A549 (cell line): ENCODE data around the gene DDX4. TPM values are rescaled to one million over a fixed set of nuclear protein-coding genes. Genes with fewer than 3 reads are reported as not detected.
"Not testable (repeated sequence)": the region's sequence is repeated elsewhere in the genome, so short reads cannot be mapped to it uniquely, and the experiment has no call there.

Experiments used
- ATAC-seq, 2 experiments: fragments of 200-7000 bp in 1 of 2; fragments of >200 bp in 1 of 2; cut with Nextera tagmentation in 1 of 2; cut with Tn5 transposase in 1 of 2; 3 replicates each; pipeline versions ENCODE4 v1.8.0 to v1.9.1; 2018 to 2020; ENCODE audit warnings: mild to moderate bottlenecking in 1 of 2, moderate library complexity in 1 of 2
- CTCF ChIA-PET: fragments of 300-600 bp; sonication (Branson Sonifier 250); formaldehyde crosslinking; extraction: SDS; loops from one replicate; lab custom pipeline; 2021; ENCODE audit warnings: antibody characterized with exemption, inconsistent platforms; lab: Yijun Ruan, JAX
- POLR2A ChIA-PET: fragments of 350-600 bp; formaldehyde crosslinking; extraction: SDS; loops from one replicate; lab custom pipeline; 2021; ENCODE audit warnings: antibody characterized with exemption, inconsistent platforms; lab: Yijun Ruan, JAX
- DNase-seq, 2 experiments: peaks; one replicate each; pipeline versions ENCODE4 v3.0.0 to v3.0.0-alpha.2; 2011 to 2016; ENCODE audit warnings: low read depth in 1 of 2, low spot score in 1 of 2
- FAIRE-seq: peaks from 2 replicates; lab custom pipeline; 2011; peaks lifted over from hg19 to GRCh38; lab: Jason Lieb, UNC
- H3K27ac ChIP-seq, 2 experiments: fragments of >200 bp; sonication (Bioruptor Twin); formaldehyde crosslinking; 3 replicates each; pipeline ENCODE4 v1.5.1; 2016 to 2017
- H3K4me1 ChIP-seq: fragments of >200 bp; sonication (Bioruptor Twin); formaldehyde crosslinking; 3 replicates; pipeline ENCODE4 v1.6.1; 2016
- H3K4me2 ChIP-seq: fragments of >200 bp; sonication (Bioruptor Twin); formaldehyde crosslinking; 3 replicates; pipeline ENCODE4 v1.6.1; 2016
- H3K4me3 ChIP-seq: fragments of >200 bp; sonication (Bioruptor Twin); formaldehyde crosslinking; 3 replicates; pipeline ENCODE4 v1.5.1; 2016
- H3K9me3 ChIP-seq: fragments of >200 bp; sonication (Bioruptor Twin); formaldehyde crosslinking; 3 replicates; pipeline ENCODE4 v1.6.1; 2016
- CHD2 ChIP-seq: fragments of 150-350 bp; IDR thresholded peaks from 2 replicates; pipeline ENCODE4 v1.6.1; 2014; ENCODE audit warnings: low read length; ENCODE audit not compliant: partially characterized antibody
- EHF ChIP-seq: fragments of 250-450 bp; sonication (Bioruptor Pico); IDR thresholded peaks from 2 replicates; pipeline ENCODE4 v1.5.0; 2020; ENCODE audit warnings: mild to moderate bottlenecking
- EP300 ChIP-seq, 2 experiments: fragments of >200 bp; sonication (Bioruptor Twin); formaldehyde crosslinking; IDR thresholded peaks; 2 replicates in 1 of 2; 3 replicates in 1 of 2; pipeline ENCODE4 v1.6.1; 2016 to 2017
- FOSL2 ChIP-seq, 2 experiments: fragments of 450-650 bp in 1 of 2; fragments of >200 bp in 1 of 2; sonication (Bioruptor Twin) in 1 of 2; formaldehyde crosslinking; IDR thresholded peaks; 2 replicates each; pipeline versions ENCODE4 v1.5.0 to v1.6.1; 2016 to 2020; ENCODE audit warnings: mild to moderate bottlenecking in 1 of 2, moderate library complexity in 1 of 2
- FOXS1 ChIP-seq: fragments of 250-450 bp; sonication (Bioruptor Pico); IDR thresholded peaks from 2 replicates; pipeline ENCODE4 v1.5.0; 2020; ENCODE audit warnings: mild to moderate bottlenecking, moderate library complexity
- HOXB13 ChIP-seq: fragments of 250-450 bp; sonication (Bioruptor Pico); IDR thresholded peaks from 2 replicates; pipeline ENCODE4 v1.5.0; 2020; ENCODE audit warnings: low read depth, mild to moderate bottlenecking, moderate library complexity
- JUN ChIP-seq, 2 experiments: fragments of >200 bp; sonication (Bioruptor Twin); formaldehyde crosslinking; IDR thresholded peaks; 2 replicates in 1 of 2; 3 replicates in 1 of 2; pipeline ENCODE4 v1.6.1; 2016 to 2017
- JUNB ChIP-seq: fragments of >200 bp; sonication (Bioruptor Twin); formaldehyde crosslinking; IDR thresholded peaks from 2 replicates; pipeline ENCODE4 v1.6.1; 2016
- KDM1A ChIP-seq: fragments of 200-600 bp; sonication (generic); IDR thresholded peaks from 2 replicates; pipeline ENCODE4 v1.6.1; 2016; ENCODE audit warnings: low read depth, mild to moderate bottlenecking
- MAFK ChIP-seq: fragments of 450-650 bp; IDR thresholded peaks from 2 replicates; pipeline ENCODE4 v1.6.1; 2014; ENCODE audit not compliant: partially characterized antibody
- NFE2L2 ChIP-seq: fragments of 150-350 bp; conservative IDR thresholded peaks from 2 replicates; pipeline ENCODE4 v1.6.1; 2014; ENCODE audit warnings: low read length
- POLR2AphosphoS2 ChIP-seq: conservative IDR thresholded peaks from 2 replicates; pipeline ENCODE4 v1.6.1; 2012; ENCODE audit warnings: low read length, improper control_type of control experiment, inconsistent platforms
- TP53 ChIP-seq: fragments of 250-450 bp; sonication (Bioruptor Pico); IDR thresholded peaks from 2 replicates; pipeline ENCODE4 v1.5.0; 2021; ENCODE audit warnings: mild to moderate bottlenecking, moderate library complexity
- ZC3H11A ChIP-seq: fragments of 450-650 bp; IDR thresholded peaks from 2 replicates; pipeline ENCODE4 v1.6.1; 2014; ENCODE audit warnings: antibody characterized with exemption, mild to moderate bottlenecking
- ZFP36 ChIP-seq: fragments of 450-650 bp; IDR thresholded peaks from 2 replicates; pipeline ENCODE4 v1.6.1; 2014; ENCODE audit warnings: borderline replicate concordance; ENCODE audit not compliant: partially characterized antibody
- ZNF302 ChIP-seq: fragments of 250-450 bp; sonication (Bioruptor Pico); IDR thresholded peaks from 2 replicates; pipeline ENCODE4 v1.9.0; 2021; ENCODE audit warnings: inconsistent platforms, mild to moderate bottlenecking, moderate library complexity
- WGBS: methylation state at CpG from one replicate; pipeline ENCODE4 v1.1.6; 2017; ENCODE audit errors: missing lambda C conversion rate; 5-methylcytosine and 5-hydroxymethylcytosine counted together
- polyA plus RNA-seq, 4 experiments: library from polyadenylated mRNA; depleted of rRNA in 3 of 4; stranded (reverse); fragments of >200 nt; fragmentation: RNase III in 1 of 4; extraction: RNeasy Plus Mini Kit Qiagen cat#74134 plus additional on column Dnase treatment in 1 of 4; gene quantifications; 2 replicates in 3 of 4; 3 replicates in 1 of 4; pipeline ENCODE4 v1.2.3, GENCODE V29; 2011 to 2017
- TF ChIP-seq, protein P1 (sequence below): fragments of >200 bp; sonication (Bioruptor Twin); formaldehyde crosslinking; IDR thresholded peaks from 3 replicates; pipeline ENCODE4 v1.5.1; 2016
- TF ChIP-seq, protein P2 (sequence below): fragments of 450-650 bp; IDR thresholded peaks from 2 replicates; pipeline ENCODE4 v1.6.1; 2014; ENCODE audit warnings: antibody characterized with exemption

DDX4 gene
- polyA plus RNA-seq, 2 of the 4 experiments (the other 2 are of a cell fraction) = 0.09 TPM; not detected in 1

DNA sequence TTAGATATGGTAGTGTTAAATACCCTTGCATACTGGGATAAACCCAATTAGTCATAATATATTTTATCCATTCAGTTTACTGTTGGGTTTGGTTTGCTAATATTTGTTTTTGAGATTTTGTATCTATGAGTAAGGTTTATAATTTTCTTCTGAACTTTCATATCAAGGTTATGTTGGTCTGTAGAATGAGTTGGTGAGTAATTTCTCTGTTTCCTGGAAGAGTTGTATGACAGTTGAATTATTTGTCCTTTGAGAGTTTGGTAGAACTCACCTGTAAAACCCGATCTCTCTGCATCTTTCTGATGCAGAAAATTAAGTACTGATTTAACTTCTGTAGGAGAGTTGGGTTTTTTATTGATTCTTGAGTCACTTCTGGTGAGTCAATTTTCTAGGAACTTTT lies 20.4 kb downstream of the DDX4 start:
- ATAC-seq = no peak
- no peaks in the 10 kb centered on the region for H3K9me3 ChIP-seq
- peak in 1 of 2 experiments; percentile 13 for DNase-seq
- WGBS = 47% methylated on average over 1 of the region's 1 CpG
- CTCF ChIA-PET = interaction anchor here (1.2 kb wide), 1 partner anchor 162 kb away, joined by 6 read pairs; no protein-coding TSS in a partner anchor
- no peak for FAIRE-seq
- no peak overlapping the region for H3K4me3 ChIP-seq
- POLR2A ChIA-PET = no interaction called here
- H3K4me2 ChIP-seq = peak overlapping the region; percentile 22; the same call in 2 of the 3 replicates
- H3K27ac ChIP-seq = no peak overlapping the region
- TF ChIP-seq TP53 (CRISPR knock-in tag) (no peak), ZC3H11A (no peak), POLR2AphosphoS2 (no peak), ZFP36 (no peak), FOXS1 (CRISPR knock-in tag) (no peak), FOSL2 (IDR thresholded peaks at IDR 0.05) (no peak), FOSL2 (CRISPR knock-in tag; IDR thresholded peaks at IDR 0.05) (peak; percentile 29; the same call in 1 of the 2 replicates), ZNF302 (no peak), KDM1A (no peak), MAFK (no peak), CHD2 (no peak), JUNB (0 out of 2 replicates have a peak, but pooled peaks have one; percentile 12), HOXB13 (CRISPR knock-in tag) (no peak), NFE2L2 (no peak)
- TF ChIP-seq, protein P1, sequence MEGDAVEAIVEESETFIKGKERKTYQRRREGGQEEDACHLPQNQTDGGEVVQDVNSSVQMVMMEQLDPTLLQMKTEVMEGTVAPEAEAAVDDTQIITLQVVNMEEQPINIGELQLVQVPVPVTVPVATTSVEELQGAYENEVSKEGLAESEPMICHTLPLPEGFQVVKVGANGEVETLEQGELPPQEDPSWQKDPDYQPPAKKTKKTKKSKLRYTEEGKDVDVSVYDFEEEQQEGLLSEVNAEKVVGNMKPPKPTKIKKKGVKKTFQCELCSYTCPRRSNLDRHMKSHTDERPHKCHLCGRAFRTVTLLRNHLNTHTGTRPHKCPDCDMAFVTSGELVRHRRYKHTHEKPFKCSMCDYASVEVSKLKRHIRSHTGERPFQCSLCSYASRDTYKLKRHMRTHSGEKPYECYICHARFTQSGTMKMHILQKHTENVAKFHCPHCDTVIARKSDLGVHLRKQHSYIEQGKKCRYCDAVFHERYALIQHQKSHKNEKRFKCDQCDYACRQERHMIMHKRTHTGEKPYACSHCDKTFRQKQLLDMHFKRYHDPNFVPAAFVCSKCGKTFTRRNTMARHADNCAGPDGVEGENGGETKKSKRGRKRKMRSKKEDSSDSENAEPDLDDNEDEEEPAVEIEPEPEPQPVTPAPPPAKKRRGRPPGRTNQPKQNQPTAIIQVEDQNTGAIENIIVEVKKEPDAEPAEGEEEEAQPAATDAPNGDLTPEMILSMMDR = no peak
- H3K4me1 ChIP-seq = peaks cover 12% of the 10 kb centered on the region; the same call in 2 of the 3 replicates

DNA sequence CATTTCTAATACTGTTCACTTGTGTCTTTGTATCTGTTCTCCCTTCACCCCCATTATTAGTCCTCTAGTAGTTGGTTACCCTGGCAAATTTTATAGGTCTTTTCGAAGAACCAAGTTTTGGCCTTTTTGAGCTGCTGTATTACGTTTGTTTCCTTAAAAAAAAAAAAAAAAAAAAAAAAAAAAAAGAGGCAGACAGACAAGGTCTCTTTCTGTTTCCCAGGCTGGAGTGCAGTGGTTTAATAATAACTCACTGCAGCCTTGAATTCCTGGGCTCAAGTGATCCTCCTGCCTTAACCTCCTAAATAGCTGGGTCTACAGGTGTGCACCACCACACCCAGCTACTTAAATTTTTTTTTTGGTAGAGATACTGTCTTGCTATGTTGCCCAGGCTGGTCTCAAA lies 20.9 kb downstream of the DDX4 start:
- WGBS = 82% methylated on average over 2 of the region's 2 CpGs
- ChIA-PET POLR2A (interaction anchor here (0.7 kb wide), 1 partner anchor 55 kb away, joined by 3 read pairs; no protein-coding TSS in a partner anchor), CTCF (interaction anchor here (0.7 to 1.2 kb wide), 2 partner anchors 130 to 162 kb away, joined by 3 to 6 read pairs; no protein-coding TSS in a partner anchor)
- no peak for DNase-seq
- no peak for FAIRE-seq
- H3K27ac ChIP-seq = no peak overlapping the region
- TF ChIP-seq EHF (CRISPR knock-in tag) = no peak
- no peak for TF ChIP-seq EP300 (IDR thresholded peaks at IDR 0.05)
- TF ChIP-seq JUN (IDR thresholded peaks at IDR 0.05) = no peak
- TF ChIP-seq, protein P2, sequence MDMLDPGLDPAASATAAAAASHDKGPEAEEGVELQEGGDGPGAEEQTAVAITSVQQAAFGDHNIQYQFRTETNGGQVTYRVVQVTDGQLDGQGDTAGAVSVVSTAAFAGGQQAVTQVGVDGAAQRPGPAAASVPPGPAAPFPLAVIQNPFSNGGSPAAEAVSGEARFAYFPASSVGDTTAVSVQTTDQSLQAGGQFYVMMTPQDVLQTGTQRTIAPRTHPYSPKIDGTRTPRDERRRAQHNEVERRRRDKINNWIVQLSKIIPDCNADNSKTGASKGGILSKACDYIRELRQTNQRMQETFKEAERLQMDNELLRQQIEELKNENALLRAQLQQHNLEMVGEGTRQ = no peak
- no peaks in the 10 kb centered on the region for H3K9me3 ChIP-seq
- H3K4me3 ChIP-seq = no peak overlapping the region
- peaks cover 12% of the 10 kb centered on the region; the same call in 2 of the 3 replicates for H3K4me1 ChIP-seq
- no peak for ATAC-seq
- peak overlapping the region; percentile 22; the same call in 2 of the 3 replicates for H3K4me2 ChIP-seq

DNA sequence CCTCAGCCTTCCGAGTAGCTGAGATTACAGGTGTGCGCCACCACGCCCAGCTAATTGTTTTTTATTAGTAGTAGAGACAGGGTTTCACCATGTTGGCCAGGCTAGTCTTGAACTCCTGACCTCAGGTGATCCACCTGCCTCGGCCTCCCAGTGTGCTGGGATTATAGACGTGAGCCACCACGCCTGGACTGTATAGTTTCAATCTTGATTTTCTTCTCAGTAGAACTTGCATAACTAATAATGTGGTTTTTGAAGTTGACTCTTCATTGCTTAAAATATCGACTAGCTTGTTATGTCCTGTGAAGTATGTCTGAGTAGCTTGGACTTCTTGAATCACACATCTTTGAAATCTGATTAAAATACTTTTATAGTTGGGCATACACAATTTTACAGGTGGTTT lies 23.9 kb downstream of the DDX4 start:
- POLR2A ChIA-PET, H3K9me3 ChIP-seq, CTCF ChIA-PET, H3K4me2 ChIP-seq, DNase-seq, H3K27ac ChIP-seq, ATAC-seq, H3K4me3 ChIP-seq: not testable (repeated sequence)
- 89% methylated on average over 7 of the region's 7 CpGs for WGBS
- FAIRE-seq = peak; percentile 39
- H3K4me1 ChIP-seq = peaks cover 12% of the 10 kb centered on the region; the same call in 2 of the 3 replicates
